ENCODE results near the gene ALDOB. TPM values are rescaled to one million over a fixed set of nuclear protein-coding genes. Genes with fewer than 3 reads are reported as not detected.

ALDOB gene
- polyA plus RNA-seq, 1 donor from 2014 or later, result not detected

DNA sequence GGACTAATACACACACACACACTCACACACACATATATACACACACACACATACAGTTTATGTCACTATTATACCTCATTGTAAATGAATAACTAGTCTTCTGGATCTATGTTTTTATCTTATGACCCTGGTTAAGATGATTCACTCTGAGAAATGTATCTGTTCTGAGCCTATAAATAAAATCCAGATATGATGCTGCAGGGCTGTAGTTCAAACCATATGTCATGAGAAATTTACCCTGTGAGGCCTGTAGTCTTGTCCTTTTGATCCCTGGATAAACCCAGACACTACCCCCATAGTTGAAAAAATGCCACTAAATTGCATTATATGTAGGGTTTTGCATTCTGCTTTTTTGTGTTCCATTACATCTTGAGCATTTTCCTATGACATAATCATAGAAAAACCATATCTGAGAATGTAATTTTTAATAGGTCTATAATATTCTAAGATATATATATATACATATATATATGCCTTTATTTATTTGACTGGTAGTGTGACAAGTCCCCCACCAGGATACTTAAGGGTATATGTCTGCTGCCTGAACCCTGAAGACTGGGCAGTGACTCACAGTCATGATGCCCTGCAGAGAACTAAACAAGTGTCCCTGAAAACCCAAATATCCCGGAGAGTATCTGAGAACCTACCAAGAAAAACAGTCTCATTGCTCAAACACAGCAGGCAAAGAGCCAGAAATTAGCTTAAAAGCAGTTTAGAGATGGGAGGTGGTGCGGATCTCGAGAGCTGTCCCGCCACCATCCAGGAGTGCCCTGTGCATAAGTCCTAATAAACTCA lies 18.4 kb upstream of the ALDOB start:
- Histone ChIP-seq H3K9ac (ENCODE audit: low read length) (no peak overlapping the region), H3K9me2 (ENCODE audit: insufficient read depth, low read length) (no peaks in the 10 kb centered on the region), H3K4me3 (ENCODE audit: low read length) (no peak overlapping the region), H3K27ac (ENCODE audit: low read length) (no peak overlapping the region), H3F3A (ENCODE audit: insufficient read depth, low read length, poor library complexity, severe bottlenecking) (no peaks in the 10 kb centered on the region), H2AFZ (ENCODE audit: low read depth, low read length) (no peak overlapping the region), H3K79me2 (replicated peaks; ENCODE audit: insufficient read depth, low read length) (no peaks in the 10 kb centered on the region), H3K4me2 (ENCODE audit: low read length) (no peak overlapping the region), H3K36me3 (ENCODE audit: insufficient read depth, low read length) (no peaks in the 10 kb centered on the region), H3K9me3 (ENCODE audit: low read length) (no peaks in the 10 kb centered on the region), H4K20me1 (ENCODE audit: insufficient read depth) (no peaks in the 10 kb centered on the region), H3K27me3 (ENCODE audit: insufficient read depth, low read depth, low read length) (no peaks in the 10 kb centered on the region)
- TF ChIP-seq EZH2 (IDR thresholded peaks at IDR 0.05; ENCODE audit: borderline replicate concordance, insufficient read depth, low read length, poor library complexity, severe bottlenecking), result no peak
- TF ChIP-seq, protein P1, sequence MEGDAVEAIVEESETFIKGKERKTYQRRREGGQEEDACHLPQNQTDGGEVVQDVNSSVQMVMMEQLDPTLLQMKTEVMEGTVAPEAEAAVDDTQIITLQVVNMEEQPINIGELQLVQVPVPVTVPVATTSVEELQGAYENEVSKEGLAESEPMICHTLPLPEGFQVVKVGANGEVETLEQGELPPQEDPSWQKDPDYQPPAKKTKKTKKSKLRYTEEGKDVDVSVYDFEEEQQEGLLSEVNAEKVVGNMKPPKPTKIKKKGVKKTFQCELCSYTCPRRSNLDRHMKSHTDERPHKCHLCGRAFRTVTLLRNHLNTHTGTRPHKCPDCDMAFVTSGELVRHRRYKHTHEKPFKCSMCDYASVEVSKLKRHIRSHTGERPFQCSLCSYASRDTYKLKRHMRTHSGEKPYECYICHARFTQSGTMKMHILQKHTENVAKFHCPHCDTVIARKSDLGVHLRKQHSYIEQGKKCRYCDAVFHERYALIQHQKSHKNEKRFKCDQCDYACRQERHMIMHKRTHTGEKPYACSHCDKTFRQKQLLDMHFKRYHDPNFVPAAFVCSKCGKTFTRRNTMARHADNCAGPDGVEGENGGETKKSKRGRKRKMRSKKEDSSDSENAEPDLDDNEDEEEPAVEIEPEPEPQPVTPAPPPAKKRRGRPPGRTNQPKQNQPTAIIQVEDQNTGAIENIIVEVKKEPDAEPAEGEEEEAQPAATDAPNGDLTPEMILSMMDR (IDR thresholded peaks at IDR 0.05; ENCODE audit: poor library complexity, severe bottlenecking), result no peak
- no peak for TF ChIP-seq RAD21 (conservative IDR thresholded peaks at IDR 0.05)

DNA sequence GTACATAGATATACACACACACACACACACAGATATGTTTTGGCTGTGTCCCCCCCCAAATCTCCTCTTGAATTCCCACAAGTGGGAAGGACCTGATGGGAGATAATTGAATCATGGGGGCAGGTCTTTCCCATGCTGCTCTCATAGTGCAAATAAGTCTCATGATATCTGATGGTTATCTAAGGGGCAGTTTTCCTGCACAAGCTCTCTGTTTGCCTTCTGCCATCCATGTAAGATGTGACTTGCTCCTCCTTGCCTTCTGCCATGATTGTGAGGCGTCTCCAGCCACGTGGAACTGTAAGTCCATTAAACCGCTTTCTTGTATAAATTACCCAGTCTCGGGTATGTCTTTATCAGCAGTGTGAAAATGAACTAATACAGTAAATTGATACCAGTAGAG lies 15.9 kb upstream of the ALDOB start:
- Histone ChIP-seq H3K9ac (ENCODE audit: low read length) (no peak overlapping the region), H2AFZ (ENCODE audit: low read depth, low read length) (no peak overlapping the region), H3K27me3 (ENCODE audit: insufficient read depth, low read depth, low read length) (no peaks in the 10 kb centered on the region), H3K9me3 (ENCODE audit: low read length) (no peaks in the 10 kb centered on the region), H3K9me2 (ENCODE audit: insufficient read depth, low read length) (no peaks in the 10 kb centered on the region), H3F3A (ENCODE audit: insufficient read depth, low read length, poor library complexity, severe bottlenecking) (no peaks in the 10 kb centered on the region), H3K36me3 (ENCODE audit: insufficient read depth, low read length) (no peaks in the 10 kb centered on the region), H3K79me2 (replicated peaks; ENCODE audit: insufficient read depth, low read length) (no peaks in the 10 kb centered on the region), H3K4me3 (ENCODE audit: low read length) (no peak overlapping the region), H4K20me1 (ENCODE audit: insufficient read depth) (no peaks in the 10 kb centered on the region), H3K27ac (ENCODE audit: low read length) (no peak overlapping the region), H3K4me2 (ENCODE audit: low read length) (no peak overlapping the region)
- TF ChIP-seq RAD21 (conservative IDR thresholded peaks at IDR 0.05) (no peak), TAF1 (IDR thresholded peaks at IDR 0.05; ENCODE audit: low read depth) (no peak), EP300 (conservative IDR thresholded peaks at IDR 0.05; ENCODE audit: poor library complexity, severe bottlenecking) (no peak)
- TF ChIP-seq, protein P1 (IDR thresholded peaks at IDR 0.05; ENCODE audit: poor library complexity, severe bottlenecking), result no peak
- TF ChIP-seq, protein P2, sequence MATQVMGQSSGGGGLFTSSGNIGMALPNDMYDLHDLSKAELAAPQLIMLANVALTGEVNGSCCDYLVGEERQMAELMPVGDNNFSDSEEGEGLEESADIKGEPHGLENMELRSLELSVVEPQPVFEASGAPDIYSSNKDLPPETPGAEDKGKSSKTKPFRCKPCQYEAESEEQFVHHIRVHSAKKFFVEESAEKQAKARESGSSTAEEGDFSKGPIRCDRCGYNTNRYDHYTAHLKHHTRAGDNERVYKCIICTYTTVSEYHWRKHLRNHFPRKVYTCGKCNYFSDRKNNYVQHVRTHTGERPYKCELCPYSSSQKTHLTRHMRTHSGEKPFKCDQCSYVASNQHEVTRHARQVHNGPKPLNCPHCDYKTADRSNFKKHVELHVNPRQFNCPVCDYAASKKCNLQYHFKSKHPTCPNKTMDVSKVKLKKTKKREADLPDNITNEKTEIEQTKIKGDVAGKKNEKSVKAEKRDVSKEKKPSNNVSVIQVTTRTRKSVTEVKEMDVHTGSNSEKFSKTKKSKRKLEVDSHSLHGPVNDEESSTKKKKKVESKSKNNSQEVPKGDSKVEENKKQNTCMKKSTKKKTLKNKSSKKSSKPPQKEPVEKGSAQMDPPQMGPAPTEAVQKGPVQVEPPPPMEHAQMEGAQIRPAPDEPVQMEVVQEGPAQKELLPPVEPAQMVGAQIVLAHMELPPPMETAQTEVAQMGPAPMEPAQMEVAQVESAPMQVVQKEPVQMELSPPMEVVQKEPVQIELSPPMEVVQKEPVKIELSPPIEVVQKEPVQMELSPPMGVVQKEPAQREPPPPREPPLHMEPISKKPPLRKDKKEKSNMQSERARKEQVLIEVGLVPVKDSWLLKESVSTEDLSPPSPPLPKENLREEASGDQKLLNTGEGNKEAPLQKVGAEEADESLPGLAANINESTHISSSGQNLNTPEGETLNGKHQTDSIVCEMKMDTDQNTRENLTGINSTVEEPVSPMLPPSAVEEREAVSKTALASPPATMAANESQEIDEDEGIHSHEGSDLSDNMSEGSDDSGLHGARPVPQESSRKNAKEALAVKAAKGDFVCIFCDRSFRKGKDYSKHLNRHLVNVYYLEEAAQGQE (IDR thresholded peaks at IDR 0.05; ENCODE audit: borderline replicate concordance), result no peak

Data from neural cell (in vitro differentiated cells).